ENCODE measurements around the gene PSME2. TPM values are rescaled to one million over a fixed set of nuclear protein-coding genes. Genes with fewer than 3 reads are reported as not detected.

The PSME2 gene
- polyA plus RNA-seq, 3 donors: 237 to 593 (median 579) TPM

GRCh38 chr14:24127673-24128072 lies 18.7 kb downstream of the PSME2 start:
- peaks cover 22 to 51% of the 10 kb centered on the region in 2 donors for H3K36me3 Mint-ChIP-seq
- H3K9me3 Mint-ChIP-seq: peaks cover 0 to under 1% (median 0%) of the 10 kb centered on the region in 7 donors
- WGBS (ENCODE audit: insufficient coverage): no CpG with 5 or more reads among the region's 2 CpGs
- TF ChIP-seq CTCF (IDR thresholded peaks at IDR 0.05): no peak
- peaks cover 0 to 2% (median 0%) of the 10 kb centered on the region in 3 donors for H3K27me3 Mint-ChIP-seq (ENCODE audit: low read depth in 3 of 3)
- Histone ChIP-seq H3K9ac (ENCODE audit: insufficient read depth, low read length, poor library complexity, severe bottlenecking) (no peak overlapping the region), H2AFZ (ENCODE audit: insufficient read depth, low read depth, low read length, poor library complexity, severe bottlenecking) (no peak overlapping the region), H3K27ac (ENCODE audit: low read depth in 1 of 2, low read length in 2 of 2) (no peak overlapping the region), H3K27me3 (ENCODE audit: control insufficient read depth in 2 of 2, insufficient read depth in 2 of 2, low read length in 2 of 2) (no peaks in the 10 kb centered on the region), H3K4me2 (replicated peaks; ENCODE audit: extremely low read depth, low read length, poor library complexity, severe bottlenecking) (no peak overlapping the region), H3K4me1 (ENCODE audit: control insufficient read depth in 1 of 2, insufficient read depth in 2 of 2, low read length in 2 of 2) (peaks cover 5 to 7% of the 10 kb centered on the region in 2 donors), H3K79me2 (ENCODE audit: insufficient read depth, low read length) (no peaks in the 10 kb centered on the region), H4K20me1 (ENCODE audit: insufficient read depth, low read length) (no peaks in the 10 kb centered on the region), H3K9me3 (replicated peaks in 1 of 2; ENCODE audit: control insufficient read depth in 1 of 2, insufficient read depth in 1 of 2, low read length in 2 of 2) (no peaks in the 10 kb centered on the region), H3K4me3 (replicated peaks in 1 of 3; ENCODE audit: low read depth in 2 of 3, low read length in 3 of 3) (no peak overlapping the region), H3K36me3 (replicated peaks in 1 of 2; ENCODE audit: control insufficient read depth in 1 of 2, insufficient read depth in 2 of 2, low read length in 2 of 2) (peaks cover 18 to 22% of the 10 kb centered on the region in 2 donors)
- no peak for DNase-seq
- peaks cover 13% of the 10 kb centered on the region for H3K4me1 Mint-ChIP-seq
- no peak overlapping the region for H3K4me3 Mint-ChIP-seq
- intact Hi-C loops (cut with micrococcal nuclease): no loop called here
- H3K27ac Mint-ChIP-seq: no peak overlapping the region

GRCh38 chr14:24126939-24127338 lies 19.5 kb downstream of the PSME2 start:
- Mint-ChIP-seq H3K27ac (no peak overlapping the region), H3K4me1 (peaks cover 13% of the 10 kb centered on the region), H3K36me3 (peaks cover 22 to 51% of the 10 kb centered on the region in 2 donors), H3K9me3 (no peaks in the 10 kb centered on the region), H3K4me3 (no peak overlapping the region), H3K27me3 (ENCODE audit: low read depth in 3 of 3) (peaks cover 0 to 2% (median 0%) of the 10 kb centered on the region in 3 donors)
- Histone ChIP-seq H3K4me1 (ENCODE audit: control insufficient read depth in 1 of 2, insufficient read depth in 2 of 2, low read length in 2 of 2) (peaks cover 5 to 7% of the 10 kb centered on the region in 2 donors), H3K9me3 (replicated peaks in 1 of 2; ENCODE audit: control insufficient read depth in 1 of 2, insufficient read depth in 1 of 2, low read length in 2 of 2) (no peaks in the 10 kb centered on the region), H3K79me2 (ENCODE audit: insufficient read depth, low read length) (no peaks in the 10 kb centered on the region), H3K27ac (ENCODE audit: low read depth in 1 of 2, low read length in 2 of 2) (no peak overlapping the region), H3K27me3 (ENCODE audit: control insufficient read depth in 2 of 2, insufficient read depth in 2 of 2, low read length in 2 of 2) (no peaks in the 10 kb centered on the region), H2AFZ (ENCODE audit: insufficient read depth, low read depth, low read length, poor library complexity, severe bottlenecking) (no peak overlapping the region), H3K9ac (ENCODE audit: insufficient read depth, low read length, poor library complexity, severe bottlenecking) (no peak overlapping the region), H3K4me3 (replicated peaks in 1 of 3; ENCODE audit: low read depth in 2 of 3, low read length in 3 of 3) (no peak overlapping the region), H3K4me2 (replicated peaks; ENCODE audit: extremely low read depth, low read length, poor library complexity, severe bottlenecking) (no peak overlapping the region), H3K36me3 (replicated peaks in 1 of 2; ENCODE audit: control insufficient read depth in 1 of 2, insufficient read depth in 2 of 2, low read length in 2 of 2) (peaks cover 22 to 29% of the 10 kb centered on the region in 2 donors), H4K20me1 (ENCODE audit: insufficient read depth, low read length) (no peaks in the 10 kb centered on the region)
- TF ChIP-seq CTCF (IDR thresholded peaks at IDR 0.05): no peak
- intact Hi-C loops (cut with micrococcal nuclease): no loop called here
- DNase-seq: no peak
